ENCODE data around the gene FSHR. TPM values are rescaled to one million over a fixed set of nuclear protein-coding genes. Genes with fewer than 3 reads are reported as not detected.

Gene FSHR
- total RNA-seq, 4 donors from 2014 or later, result 0.13 TPM; not detected in 3

DNA sequence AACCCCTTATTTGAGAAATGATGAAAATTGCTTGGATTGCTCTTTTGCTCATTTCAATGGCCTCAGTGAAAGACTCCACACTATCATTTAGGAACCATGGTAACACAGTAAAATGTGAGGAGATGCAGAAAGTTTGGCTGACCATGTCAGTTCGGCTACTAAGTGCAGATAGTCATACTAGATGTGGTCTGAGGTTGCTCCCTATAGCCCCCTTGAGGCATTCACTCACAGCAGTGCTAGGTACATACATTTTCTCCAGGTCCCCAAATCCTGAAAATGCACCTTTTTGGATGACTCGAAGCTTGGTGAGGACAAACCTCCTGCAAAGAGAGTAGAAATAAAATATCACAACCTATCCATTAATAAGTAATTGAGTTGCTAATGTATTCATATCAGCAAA lies 86.3 kb downstream of the FSHR start:
- intact Hi-C loops (cut with DNase I), result no loop called here
- H3K4me1 ChIP-seq, result no peaks in the 10 kb centered on the region
- DNase-seq, result no peak
- no peak overlapping the region for H3K27ac ChIP-seq
- no peaks in the 10 kb centered on the region for H3K9me3 ChIP-seq
- no peaks in the 10 kb centered on the region for H3K36me3 ChIP-seq
- no peak overlapping the region for H3K4me3 ChIP-seq (replicated peaks in 1 of 3)
- TF ChIP-seq, protein P1, sequence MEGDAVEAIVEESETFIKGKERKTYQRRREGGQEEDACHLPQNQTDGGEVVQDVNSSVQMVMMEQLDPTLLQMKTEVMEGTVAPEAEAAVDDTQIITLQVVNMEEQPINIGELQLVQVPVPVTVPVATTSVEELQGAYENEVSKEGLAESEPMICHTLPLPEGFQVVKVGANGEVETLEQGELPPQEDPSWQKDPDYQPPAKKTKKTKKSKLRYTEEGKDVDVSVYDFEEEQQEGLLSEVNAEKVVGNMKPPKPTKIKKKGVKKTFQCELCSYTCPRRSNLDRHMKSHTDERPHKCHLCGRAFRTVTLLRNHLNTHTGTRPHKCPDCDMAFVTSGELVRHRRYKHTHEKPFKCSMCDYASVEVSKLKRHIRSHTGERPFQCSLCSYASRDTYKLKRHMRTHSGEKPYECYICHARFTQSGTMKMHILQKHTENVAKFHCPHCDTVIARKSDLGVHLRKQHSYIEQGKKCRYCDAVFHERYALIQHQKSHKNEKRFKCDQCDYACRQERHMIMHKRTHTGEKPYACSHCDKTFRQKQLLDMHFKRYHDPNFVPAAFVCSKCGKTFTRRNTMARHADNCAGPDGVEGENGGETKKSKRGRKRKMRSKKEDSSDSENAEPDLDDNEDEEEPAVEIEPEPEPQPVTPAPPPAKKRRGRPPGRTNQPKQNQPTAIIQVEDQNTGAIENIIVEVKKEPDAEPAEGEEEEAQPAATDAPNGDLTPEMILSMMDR (IDR thresholded peaks at IDR 0.05), result no peak
- TF ChIP-seq POLR2A (IDR thresholded peaks at IDR 0.05), result no peak
- WGBS, 2 donors, result 55 to 60% methylated on average over 2 of the region's 2 CpGs
- no peaks in the 10 kb centered on the region for H3K27me3 ChIP-seq

DNA sequence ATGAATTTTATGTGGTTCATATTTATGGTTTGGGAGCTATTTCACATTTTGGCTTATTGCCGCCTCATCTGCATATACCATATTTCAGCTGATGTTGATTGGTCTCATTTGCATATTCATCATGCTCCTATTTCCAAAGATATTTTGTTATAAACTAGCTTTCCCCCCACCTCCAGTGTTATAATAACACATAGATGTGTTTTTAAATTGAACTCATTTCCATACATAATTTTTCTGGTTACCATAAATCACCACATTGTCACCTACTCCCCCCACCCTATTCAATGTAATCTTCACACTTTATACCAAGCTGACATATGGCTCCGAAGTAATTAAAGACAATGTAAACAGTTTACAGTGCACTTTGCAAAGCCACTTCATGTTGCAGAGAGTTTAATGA lies 101.2 kb downstream of the FSHR start:
- Histone ChIP-seq H3K27me3 (no peaks in the 10 kb centered on the region), H3K4me1 (no peaks in the 10 kb centered on the region), H3K9me3 (no peaks in the 10 kb centered on the region), H3K4me3 (replicated peaks in 1 of 3) (no peak overlapping the region), H3K27ac (no peak overlapping the region), H3K36me3 (no peaks in the 10 kb centered on the region)
- intact Hi-C loops (cut with DNase I), result no loop called here
- no peak for DNase-seq
- WGBS, 2 donors, result 43 to 71% methylated on average over 2 of the region's 2 CpGs
- no peak for TF ChIP-seq POLR2A (IDR thresholded peaks at IDR 0.05)
- TF ChIP-seq, protein P1 (IDR thresholded peaks at IDR 0.05), result no peak

DNA sequence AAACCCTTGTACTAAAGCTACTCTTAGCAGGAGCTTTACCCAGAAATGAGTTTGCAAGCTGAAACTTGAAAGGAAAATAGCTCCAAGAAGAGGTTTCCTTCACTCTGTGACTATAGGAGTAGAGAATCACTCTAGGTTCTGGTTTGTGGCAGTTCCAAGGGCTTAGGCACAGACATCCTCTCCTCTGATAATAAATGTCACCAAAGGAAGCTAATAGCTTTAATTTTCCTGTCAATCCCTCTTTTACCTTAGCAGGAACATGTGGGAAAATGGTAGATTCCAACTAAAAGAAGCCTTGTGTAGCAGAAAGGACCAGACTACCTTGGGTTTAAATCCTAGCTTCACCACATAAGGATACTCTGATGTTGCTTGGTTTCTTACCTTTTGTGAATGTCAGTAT lies 104.0 kb downstream of the FSHR start:
- Histone ChIP-seq H3K9me3 (no peaks in the 10 kb centered on the region), H3K27me3 (no peaks in the 10 kb centered on the region), H3K4me3 (replicated peaks in 1 of 3) (no peak overlapping the region), H3K4me1 (peaks cover 0 to 4% of the 10 kb centered on the region in 2 donors), H3K36me3 (no peaks in the 10 kb centered on the region), H3K27ac (no peak overlapping the region)
- TF ChIP-seq, protein P1 (IDR thresholded peaks at IDR 0.05), result no peak
- TF ChIP-seq POLR2A (IDR thresholded peaks at IDR 0.05), result no peak
- intact Hi-C loops (cut with DNase I), result no loop called here
- DNase-seq, result no peak

DNA sequence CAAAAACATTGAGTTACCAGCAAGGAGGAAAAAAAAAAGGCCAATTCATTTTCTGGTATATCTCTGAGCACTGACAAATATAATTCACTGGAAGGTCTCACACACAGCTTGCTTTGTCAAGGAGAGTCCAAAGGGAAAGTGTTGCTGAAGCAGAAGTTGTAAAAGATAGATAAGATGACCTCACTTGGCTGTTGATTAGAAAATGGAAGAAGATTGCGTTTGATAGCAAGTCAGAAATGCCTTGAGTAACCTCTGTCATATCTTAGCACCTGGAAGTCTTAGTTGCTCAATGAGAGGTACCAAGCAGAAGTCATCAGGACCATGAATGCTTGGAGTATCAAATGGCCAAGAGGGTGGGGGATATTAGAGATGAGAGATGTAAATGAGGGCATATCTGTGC lies 105.2 kb downstream of the FSHR start:
- no peaks in the 10 kb centered on the region for H3K9me3 ChIP-seq
- TF ChIP-seq, protein P1 (IDR thresholded peaks at IDR 0.05), result no peak
- TF ChIP-seq POLR2A (IDR thresholded peaks at IDR 0.05), result no peak
- peaks cover 0 to 10% of the 10 kb centered on the region in 2 donors for H3K4me1 ChIP-seq
- H3K27me3 ChIP-seq, result no peaks in the 10 kb centered on the region
- H3K36me3 ChIP-seq, result no peaks in the 10 kb centered on the region
- DNase-seq, result no peak
- WGBS, 2 donors, result 83% methylated on average over 1 of the region's 1 CpG
- H3K27ac ChIP-seq, result no peak overlapping the region
- intact Hi-C loops (cut with DNase I), result no loop called here
- no peak overlapping the region for H3K4me3 ChIP-seq (replicated peaks in 1 of 3)

DNA sequence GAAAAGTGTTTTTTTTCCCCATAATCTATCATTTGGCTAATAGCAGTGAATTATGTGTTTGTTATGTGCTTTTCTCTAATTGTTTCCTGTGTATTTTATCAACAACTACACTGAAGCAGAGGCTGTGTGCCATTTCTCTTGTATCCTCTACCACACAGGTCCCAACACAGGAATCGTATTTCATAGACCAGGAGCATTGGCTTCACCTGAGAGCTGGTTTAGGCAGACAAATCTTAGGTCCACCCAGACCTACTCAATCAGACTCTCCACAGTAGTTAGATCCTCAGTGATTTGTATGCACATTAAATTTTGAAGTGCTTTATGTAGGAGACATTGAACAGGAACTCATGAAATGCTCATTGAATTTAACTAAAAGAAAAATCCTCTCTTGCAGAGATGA lies 109.2 kb downstream of the FSHR start:
- no peaks in the 10 kb centered on the region for H3K9me3 ChIP-seq
- no peak overlapping the region for H3K4me3 ChIP-seq (replicated peaks in 1 of 3)
- H3K27me3 ChIP-seq, result no peaks in the 10 kb centered on the region
- WGBS, 2 donors, result 16 to 56% methylated on average over 1 of the region's 1 CpG
- no peak for DNase-seq
- no peak for TF ChIP-seq POLR2A (IDR thresholded peaks at IDR 0.05)
- TF ChIP-seq, protein P1 (IDR thresholded peaks at IDR 0.05), result no peak
- H3K4me1 ChIP-seq, result peaks cover 0 to 10% of the 10 kb centered on the region in 2 donors
- no peaks in the 10 kb centered on the region for H3K36me3 ChIP-seq
- H3K27ac ChIP-seq, result no peak overlapping the region
- intact Hi-C loops (cut with DNase I), result no loop called here
